CD4-positive, alpha-beta T cell treated with Interleukin-21 for 1 hour (primary cell): ENCODE data around the gene ZNHIT2.

ENCODE experiments used
- DNase-seq: peaks from one replicate; pipeline ENCODE4 v3.0.0-alpha.2; 2020

ZNHIT2 gene

DNA sequence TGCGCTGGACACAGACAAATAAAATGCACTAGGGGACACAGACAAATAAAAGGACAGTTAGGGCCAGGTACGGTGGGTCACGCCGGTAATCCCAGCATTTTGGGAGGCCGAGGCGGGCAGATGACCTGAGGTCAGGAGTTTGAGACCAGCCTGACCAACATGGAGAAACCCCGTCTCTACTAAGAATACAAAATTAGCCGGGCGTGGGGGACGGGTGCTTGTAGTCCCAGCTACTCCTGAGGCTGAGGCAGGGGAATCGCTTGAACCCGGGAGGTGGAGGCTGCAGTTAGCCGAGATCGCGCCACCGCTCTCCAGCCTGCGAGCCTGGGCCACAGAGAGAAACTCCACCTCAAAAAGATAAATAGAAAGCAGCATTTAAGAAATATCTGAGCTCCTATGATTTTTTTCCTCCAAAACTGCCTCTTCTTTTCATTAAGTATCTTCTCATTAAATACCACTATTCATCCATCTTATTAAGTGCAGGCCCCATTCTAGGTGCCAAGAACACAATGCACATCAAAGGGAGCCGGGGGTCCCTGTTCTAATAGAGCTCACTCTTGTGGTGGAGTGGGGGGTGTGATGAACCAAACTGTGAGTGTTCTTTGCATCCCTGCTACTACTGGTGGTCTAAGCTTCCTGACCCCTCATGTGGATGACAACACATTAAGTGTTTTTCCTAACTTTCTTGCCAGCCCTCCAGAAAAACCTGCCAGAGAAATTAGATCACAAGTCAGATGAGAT, 766 bp upstream of the ZNHIT2 start:
- DNase-seq, result no peak

- peak; percentile 71 for DNase-seq
These were observed 913 bp downstream of the ZNHIT2 start for GRCh38 chr11:65116370-65117205.

DNA sequence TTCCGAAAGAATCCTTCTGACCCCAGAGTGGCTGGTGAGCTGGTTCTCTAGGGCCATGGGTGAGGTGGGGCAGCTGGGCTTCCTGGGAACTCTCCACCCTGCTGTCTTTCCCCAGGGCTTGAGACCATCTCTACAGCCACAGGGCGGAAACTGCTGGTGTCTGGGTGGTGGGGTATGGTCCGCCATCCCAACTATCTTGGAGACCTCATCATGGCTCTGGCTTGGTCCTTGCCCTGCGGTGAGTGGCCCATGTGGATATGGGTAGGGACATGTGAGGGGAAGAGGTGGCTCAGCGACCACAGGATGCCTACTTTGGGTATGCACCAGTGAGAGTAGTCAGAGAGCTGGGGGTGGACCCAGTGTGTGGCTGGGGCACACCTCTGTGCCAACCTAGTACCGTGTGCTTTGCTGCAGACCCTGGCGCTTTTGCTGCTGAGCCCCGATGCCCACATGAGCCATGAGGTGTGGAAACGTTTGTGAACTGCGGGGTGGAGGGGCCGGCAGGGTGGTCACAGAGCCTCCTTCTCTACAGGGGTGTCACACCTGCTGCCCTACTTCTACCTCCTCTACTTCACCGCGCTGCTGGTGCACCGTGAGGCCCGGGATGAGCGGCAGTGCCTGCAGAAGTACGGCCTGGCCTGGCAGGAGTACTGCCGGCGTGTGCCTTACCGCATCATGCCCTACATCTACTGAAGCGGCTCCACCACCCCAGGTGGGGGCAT, 2.0 kb downstream of the ZNHIT2 start:
- DNase-seq, result no peak

DNA sequence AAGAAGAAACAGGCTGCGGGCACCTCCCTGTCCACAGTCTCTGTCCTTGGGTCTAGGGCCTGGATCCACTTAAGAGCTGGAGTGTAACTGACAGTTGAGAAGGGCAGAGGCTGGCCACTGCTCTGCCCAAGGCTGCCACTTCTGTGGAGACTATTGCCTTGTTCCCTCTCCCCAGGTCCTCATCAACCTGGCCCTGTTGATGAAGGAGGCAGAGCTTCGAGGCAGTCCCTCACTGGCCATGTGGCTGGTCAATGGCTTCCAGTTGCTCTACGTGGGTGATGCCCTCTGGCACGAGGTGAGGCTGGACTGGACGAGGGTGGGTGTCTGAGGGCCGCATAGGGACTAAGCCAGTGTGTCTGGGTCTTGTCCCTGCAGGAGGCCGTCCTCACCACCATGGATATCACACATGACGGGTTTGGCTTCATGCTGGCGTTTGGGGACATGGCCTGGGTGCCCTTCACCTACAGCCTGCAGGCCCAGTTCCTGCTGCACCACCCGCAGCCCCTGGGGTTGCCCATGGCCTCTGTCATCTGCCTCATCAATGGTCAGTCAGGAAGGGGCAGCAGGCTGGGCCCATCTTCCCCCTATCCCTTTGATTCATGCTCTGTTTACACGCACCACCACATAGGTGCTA, 2.8 kb downstream of the ZNHIT2 start:
- no peak for DNase-seq

- DNase-seq, result no peak
These were observed 3.7 kb downstream of the ZNHIT2 start for GRCh38 chr11:65113839-65114238.

DNA sequence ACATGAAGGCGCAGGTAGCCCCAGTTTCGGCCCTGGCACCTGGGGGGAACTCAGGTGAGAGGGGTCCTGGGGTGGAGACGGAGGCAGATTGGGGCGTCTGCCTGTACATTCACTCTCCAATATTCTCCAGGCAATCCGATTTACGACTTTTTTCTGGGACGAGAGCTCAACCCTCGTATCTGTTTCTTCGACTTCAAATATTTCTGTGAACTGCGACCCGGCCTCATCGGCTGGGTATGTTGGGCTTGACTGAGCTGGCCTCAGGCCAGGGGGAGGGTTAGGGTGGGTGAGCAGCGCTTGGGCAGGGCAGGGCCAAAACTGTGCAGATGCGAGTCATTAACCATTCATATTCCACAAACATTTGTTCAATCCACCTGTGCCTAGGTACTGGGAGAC, 4.1 kb downstream of the ZNHIT2 start:
- no peak for DNase-seq

DNA sequence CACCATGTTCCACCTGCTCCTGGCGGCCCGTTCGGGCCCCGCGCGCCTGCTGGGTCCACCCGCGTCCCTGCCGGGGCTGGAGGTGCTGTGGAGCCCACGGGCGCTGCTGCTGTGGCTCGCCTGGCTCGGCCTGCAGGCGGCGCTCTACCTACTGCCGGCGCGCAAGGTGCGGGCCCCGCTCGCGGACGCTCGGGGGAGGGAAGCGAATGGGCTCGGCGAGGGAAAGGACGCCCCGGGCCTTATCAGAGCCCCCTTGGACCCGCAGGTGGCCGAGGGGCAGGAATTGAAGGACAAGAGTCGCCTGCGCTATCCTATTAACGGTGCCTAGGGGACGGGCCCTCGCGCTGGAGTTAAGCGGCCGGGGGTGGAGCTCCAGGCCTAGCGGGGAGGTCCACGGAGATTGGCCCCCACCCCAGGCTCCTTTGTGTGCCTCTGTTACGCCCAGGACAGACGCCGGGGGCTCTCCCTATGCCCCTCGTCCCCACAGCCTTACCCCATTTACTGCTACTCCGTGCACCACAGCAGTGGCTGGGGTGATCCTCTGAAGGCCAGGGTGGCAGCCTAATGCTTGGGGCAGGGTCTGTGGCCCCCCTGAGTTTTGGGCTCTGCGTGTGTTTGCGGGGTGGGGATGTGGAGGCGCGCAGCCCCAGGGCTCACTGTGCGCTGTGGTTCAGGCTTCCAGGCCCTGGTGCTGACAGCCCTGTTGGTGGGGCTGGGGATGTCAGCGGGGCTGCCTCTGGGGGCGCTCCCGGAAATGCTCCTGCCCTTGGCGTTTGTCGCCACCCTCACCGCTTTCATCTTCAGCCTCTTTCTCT, 4.7 kb downstream of the ZNHIT2 start:
- peak; percentile 79 for DNase-seq

GRCh38 chr11:65111744-65112545, 5.6 kb downstream of the ZNHIT2 start, which contains the start of gene TM7SF2:
Gene TM7SF2, plus strand, starts transcription at chr11:65111872. Its CDS starts 144 bp downstream, at chr11:65112016.
- peak; percentile 95 for DNase-seq

DNA sequence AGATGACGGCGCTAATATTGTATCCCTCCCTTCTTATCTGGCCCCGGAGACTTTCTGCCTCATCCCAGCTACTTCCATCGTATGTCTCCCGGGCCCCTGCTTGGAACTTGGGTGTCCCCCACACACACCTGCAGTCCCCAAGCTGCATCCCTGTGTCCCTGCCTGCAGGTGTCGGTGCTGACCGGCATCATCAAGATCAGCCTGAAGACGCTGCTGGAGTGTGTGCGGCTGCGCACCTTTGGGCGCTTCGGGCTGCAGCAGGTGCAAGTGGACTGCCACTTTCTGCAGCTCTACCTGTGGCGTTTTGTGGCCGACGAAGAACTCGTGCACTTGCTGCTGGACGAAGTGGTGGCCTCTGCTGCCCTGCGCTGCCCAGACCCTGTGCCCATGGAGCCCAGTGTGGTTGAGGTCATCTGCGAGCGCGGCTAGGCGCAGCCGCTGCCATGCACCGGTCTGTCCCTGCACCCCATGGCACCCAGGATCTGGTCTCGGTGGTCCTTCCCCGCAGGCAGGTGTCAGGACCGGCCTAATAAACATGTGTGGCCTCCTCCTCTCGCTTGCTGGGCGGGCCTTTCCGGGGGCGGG, 6.2 kb downstream of the ZNHIT2 start:
- no peak for DNase-seq

GRCh38 chr11:65110354-65110861, 7.1 kb downstream of the ZNHIT2 start:
- peak; percentile 96 for DNase-seq

- no peak for DNase-seq
These were observed 8.0 kb downstream of the ZNHIT2 start for GRCh38 chr11:65109231-65110198.

DNA sequence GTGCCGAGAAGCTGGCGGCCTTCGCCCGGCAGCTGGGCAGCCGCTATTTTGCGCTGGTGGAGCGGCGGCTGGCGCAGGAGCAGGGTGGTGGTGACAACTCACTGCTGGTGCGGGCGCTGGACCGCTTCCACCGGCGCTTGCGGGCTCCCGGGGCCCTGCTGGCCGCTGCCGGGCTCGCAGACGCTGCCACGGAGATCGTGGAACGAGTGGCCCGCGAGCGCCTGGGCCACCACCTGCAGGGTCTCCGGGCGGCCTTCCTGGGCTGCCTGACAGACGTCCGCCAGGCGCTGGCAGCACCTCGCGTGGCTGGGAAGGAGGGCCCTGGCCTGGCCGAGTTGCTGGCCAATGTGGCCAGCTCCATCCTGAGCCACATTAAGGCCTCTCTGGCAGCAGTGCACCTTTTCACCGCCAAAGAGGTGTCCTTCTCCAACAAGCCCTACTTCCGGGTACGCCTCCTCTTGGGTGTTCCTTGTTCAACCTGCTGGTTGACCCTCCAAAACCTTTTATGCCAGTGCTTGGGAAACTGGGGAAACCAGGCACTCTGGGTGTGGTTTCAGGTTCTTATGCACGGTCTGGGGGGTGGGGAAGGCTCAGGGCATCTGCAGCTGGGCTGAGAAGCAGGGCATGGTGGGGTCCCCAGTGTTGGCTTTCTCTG, 8.9 kb downstream of the ZNHIT2 start:
- no peak for DNase-seq

- no peak for DNase-seq
These were observed 9.6 kb downstream of the ZNHIT2 start for GRCh38 chr11:65107751-65108468.

GRCh38 chr11:65107078-65107477, 10.4 kb downstream of the ZNHIT2 start:
- no peak for DNase-seq

GRCh38 chr11:65104628-65105027, 12.9 kb downstream of the ZNHIT2 start:
- no peak for DNase-seq

DNA sequence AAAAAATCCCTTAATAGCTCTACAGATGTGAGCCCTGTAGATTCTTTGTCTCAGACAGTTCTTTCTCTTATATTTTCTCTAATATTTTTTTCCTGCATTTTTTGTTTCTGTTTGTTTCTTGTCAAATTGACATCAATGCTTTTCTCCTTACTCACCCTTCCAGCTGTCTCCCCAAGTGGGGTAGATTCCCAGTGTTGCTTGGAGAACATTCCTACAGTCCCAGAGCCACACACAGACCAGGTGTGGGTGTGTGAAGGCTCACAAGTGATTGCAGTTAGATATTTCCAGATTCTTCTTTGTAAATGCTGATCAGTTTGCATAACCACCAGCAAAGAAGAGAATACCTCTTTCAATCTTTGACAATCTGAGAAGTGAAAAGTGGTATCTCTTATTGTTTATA, 14.0 kb downstream of the ZNHIT2 start:
- DNase-seq, result no peak

GRCh38 chr11:65102142-65103095, 15.1 kb downstream of the ZNHIT2 start:
- no peak for DNase-seq
